T-helper 2 cell treated with Interferon-gamma antibody and Interleukin-4, amounts not matched to agents 5 μg/mL and 100 μg/mL, for 36 hours (primary cell): ENCODE measurements around the gene ATP6V0A4.
"Not testable (repeated sequence)": the region's sequence is repeated elsewhere in the genome, so short reads cannot be mapped to it uniquely, and the experiment has no call there.

ENCODE experiments used
- DNase-seq: peaks from one replicate; pipeline ENCODE4 v3.0.0; 2021; ENCODE audit warnings: low spot score
- H3K27ac Mint-ChIP-seq: one replicate; pipeline ENCODE4 v1.8.0; 2021; ENCODE audit warnings: mild to moderate bottlenecking, mixed read lengths
- H3K27me3 Mint-ChIP-seq: one replicate; pipeline ENCODE4 v1.8.0; 2021; ENCODE audit warnings: low read depth, mixed read lengths
- H3K36me3 Mint-ChIP-seq: one replicate; pipeline ENCODE4 v1.8.0; 2021; ENCODE audit warnings: low read depth, mixed read lengths
- H3K4me1 Mint-ChIP-seq: one replicate; pipeline ENCODE4 v1.8.0; 2021; ENCODE audit warnings: low read depth, mixed read lengths
- H3K4me3 Mint-ChIP-seq: one replicate; pipeline ENCODE4 v1.8.0; 2022; ENCODE audit warnings: mild to moderate bottlenecking, moderate library complexity, mixed read lengths
- H3K9me3 Mint-ChIP-seq: one replicate; pipeline ENCODE4 v1.8.0; 2021; ENCODE audit warnings: mixed read lengths

ATP6V0A4 gene

DNA sequence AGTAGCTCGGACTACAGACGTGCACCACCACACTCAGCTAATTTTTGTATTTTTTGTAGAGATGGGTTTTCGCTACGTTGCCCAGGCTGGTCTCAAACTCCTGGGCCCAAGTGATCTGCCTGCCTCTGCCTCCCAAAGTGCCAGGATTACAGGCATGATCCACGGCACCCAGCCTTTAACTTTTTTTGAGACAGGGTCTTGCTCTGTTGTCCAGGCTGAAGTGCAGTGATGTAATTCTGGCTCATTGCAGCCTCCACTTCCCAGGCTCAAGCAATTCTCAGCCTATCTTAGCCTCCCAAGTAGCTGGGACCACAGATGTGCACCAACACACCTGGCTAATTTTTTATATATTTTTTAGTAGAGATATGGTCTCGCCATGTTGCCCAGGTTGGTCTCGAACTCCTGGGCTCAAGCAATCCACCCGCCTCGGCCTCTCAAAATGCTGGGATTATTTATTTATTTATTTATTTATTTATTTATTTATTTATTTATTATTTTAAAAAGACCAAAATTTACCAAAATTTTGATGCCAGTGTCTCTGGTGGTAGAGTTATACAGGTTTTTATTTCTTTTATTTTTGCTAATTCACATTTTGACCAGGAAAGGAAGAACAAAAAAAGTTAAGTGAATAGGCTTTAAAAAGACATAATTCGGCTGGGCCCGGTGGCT, 25.0 kb upstream of the ATP6V0A4 start:
- Mint-ChIP-seq H3K4me3 (no peak overlapping the region), H3K9me3 (no peaks in the 10 kb centered on the region), H3K4me1 (peaks cover 11% of the 10 kb centered on the region), H3K27me3 (peaks cover 7% of the 10 kb centered on the region), H3K36me3 (no peaks in the 10 kb centered on the region), H3K27ac (no peak overlapping the region)
- DNase-seq = no peak

DNA sequence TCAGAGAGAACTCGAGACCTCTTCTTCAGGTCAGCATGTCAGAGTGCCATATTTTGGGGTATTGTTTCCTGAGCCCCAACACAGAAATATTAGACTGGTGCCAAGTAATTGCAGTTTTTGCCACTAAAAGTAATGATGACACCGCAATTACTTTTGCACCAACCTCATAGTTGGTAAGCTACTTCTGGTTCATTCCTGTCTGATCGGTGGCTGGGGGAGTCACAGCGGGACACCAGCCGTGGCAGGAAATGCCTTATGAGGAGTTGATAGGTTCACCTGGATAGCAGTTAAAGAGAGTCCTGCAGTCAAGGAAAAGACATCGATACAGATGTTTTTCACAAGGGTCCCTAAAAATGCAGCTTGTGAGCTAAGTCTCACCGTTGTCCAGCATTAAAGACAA, 23.9 kb upstream of the ATP6V0A4 start:
- peaks cover 2% of the 10 kb centered on the region for H3K27me3 Mint-ChIP-seq
- H3K36me3 Mint-ChIP-seq = peaks cover under 1% of the 10 kb centered on the region
- no peaks in the 10 kb centered on the region for H3K9me3 Mint-ChIP-seq
- no peak for DNase-seq
- peaks cover 12% of the 10 kb centered on the region for H3K4me1 Mint-ChIP-seq
- H3K4me3 Mint-ChIP-seq = no peak overlapping the region
- H3K27ac Mint-ChIP-seq = no peak overlapping the region

DNA sequence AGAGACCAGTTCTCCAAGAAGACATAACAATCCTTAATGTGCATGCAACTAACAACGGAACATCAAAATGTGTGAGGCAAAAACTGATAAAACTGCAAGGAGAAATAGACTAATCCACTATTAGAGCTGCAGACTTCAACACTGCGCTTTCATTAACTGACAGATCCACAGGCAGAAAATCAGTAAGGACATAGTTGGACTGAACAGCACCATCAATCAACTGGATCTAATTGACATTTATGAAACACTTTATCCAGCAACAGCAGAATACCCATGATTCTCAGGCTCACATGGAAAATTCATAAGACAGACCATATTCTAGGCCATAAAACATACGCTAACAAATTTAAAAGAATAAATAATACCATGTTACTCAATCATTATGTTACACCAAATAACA, 21.6 kb upstream of the ATP6V0A4 start:
- no peak for DNase-seq
- Mint-ChIP-seq H3K9me3 (no peaks in the 10 kb centered on the region), H3K27me3 (no peaks in the 10 kb centered on the region), H3K4me1 (peaks cover 13% of the 10 kb centered on the region), H3K27ac (no peak overlapping the region), H3K4me3 (no peak overlapping the region), H3K36me3 (peaks cover 3% of the 10 kb centered on the region)

DNA sequence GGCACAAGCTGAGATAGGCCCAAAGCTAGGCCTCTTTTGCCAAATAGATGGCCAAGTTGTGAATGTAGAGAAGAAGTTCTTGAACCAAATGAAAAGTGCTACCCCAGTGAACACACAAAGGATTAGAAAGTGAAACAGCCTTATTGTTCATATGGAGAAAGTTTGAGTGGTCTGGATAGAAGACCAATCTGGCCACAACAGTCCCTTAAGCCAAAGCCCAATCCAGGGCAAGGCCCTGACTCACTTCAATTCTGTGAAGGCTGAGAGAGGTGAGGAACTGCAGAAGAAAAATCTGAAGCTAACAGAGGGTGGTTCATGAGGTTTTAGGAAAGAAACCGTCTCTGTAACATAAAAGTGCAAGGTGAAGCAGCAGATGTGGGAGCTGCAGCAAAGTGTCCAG, 18.7 kb upstream of the ATP6V0A4 start:
- no peak overlapping the region for H3K27ac Mint-ChIP-seq
- DNase-seq = peak; percentile 12
- peaks cover 30% of the 10 kb centered on the region for H3K4me1 Mint-ChIP-seq
- no peaks in the 10 kb centered on the region for H3K27me3 Mint-ChIP-seq
- H3K4me3 Mint-ChIP-seq = no peak overlapping the region
- peaks cover 5% of the 10 kb centered on the region for H3K36me3 Mint-ChIP-seq
- no peaks in the 10 kb centered on the region for H3K9me3 Mint-ChIP-seq

DNA sequence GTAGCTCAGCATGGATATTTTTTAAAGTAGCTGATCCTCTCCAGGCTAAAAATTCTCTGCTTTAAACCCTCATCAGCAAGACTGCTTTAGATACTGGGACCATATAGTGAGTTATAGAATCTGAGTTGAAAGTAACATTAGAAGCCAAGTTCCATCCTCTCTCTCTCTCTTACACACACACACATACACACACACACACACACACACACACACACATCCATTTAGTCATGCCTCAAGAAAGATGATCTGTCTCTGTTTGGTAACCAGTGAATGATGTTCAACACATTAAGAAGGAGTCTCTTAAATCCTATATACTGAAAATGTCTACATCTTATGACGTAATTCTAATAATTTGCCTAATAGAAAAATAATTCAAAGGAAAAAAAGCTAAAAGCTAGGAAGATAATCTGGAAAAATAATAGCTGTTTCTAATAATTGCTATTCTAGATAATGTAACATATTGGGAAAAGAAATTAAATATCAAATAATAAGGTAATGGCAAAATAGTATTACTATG, 16.9 kb upstream of the ATP6V0A4 start:
- no peak for DNase-seq
- peak overlapping the region; percentile 3 for H3K4me3 Mint-ChIP-seq
- no peak overlapping the region for H3K27ac Mint-ChIP-seq
- H3K9me3 Mint-ChIP-seq = no peaks in the 10 kb centered on the region
- no peaks in the 10 kb centered on the region for H3K27me3 Mint-ChIP-seq
- peaks cover 30% of the 10 kb centered on the region for H3K4me1 Mint-ChIP-seq
- peaks cover 5% of the 10 kb centered on the region for H3K36me3 Mint-ChIP-seq

DNA sequence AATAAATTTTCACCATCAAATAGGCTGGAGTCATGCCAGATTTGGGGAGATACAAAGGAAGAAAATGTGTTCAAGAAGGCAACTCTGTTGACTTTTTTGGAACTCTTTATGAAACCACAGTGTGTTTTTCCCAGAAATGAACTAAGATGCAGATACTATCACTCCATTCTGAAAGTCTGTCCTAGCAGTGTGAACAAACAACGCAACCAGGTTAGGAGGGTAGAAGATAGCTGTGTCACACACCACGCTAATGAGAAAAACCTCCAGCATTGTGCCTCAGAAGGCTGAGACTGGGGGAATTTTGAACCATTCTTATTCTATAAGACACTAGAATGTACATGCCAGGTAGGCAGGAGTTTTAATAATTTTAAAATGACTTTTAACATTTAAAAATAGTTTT, 15.9 kb upstream of the ATP6V0A4 start:
- H3K27me3 Mint-ChIP-seq = no peaks in the 10 kb centered on the region
- H3K36me3 Mint-ChIP-seq = peaks cover 5% of the 10 kb centered on the region
- H3K4me1 Mint-ChIP-seq = peaks cover 30% of the 10 kb centered on the region
- peak overlapping the region; percentile 40 for H3K4me3 Mint-ChIP-seq
- H3K9me3 Mint-ChIP-seq = no peaks in the 10 kb centered on the region
- peak overlapping the region; percentile 60 for H3K27ac Mint-ChIP-seq
- peak; percentile 28 for DNase-seq

DNA sequence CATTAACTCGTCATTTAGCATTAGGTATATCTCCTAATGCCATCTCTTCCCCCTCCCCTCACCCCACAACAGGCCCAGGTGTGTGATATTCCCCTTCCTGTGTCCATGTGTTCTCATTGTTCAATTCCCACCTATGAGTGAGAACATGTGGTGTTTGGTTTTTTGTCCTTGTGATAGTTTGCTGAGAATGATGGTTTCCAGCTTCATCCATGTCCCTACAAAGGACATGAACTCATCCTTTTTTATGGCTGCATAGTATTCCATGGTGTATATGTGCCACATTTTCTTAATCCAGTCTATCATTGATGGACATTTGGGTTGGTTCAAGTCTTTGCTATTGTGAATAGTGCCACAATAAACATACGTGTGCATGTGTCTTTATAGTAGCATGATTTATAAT, 13.3 kb upstream of the ATP6V0A4 start:
- not testable (repeated sequence) for H3K9me3 Mint-ChIP-seq, H3K4me3 Mint-ChIP-seq, H3K27ac Mint-ChIP-seq, H3K27me3 Mint-ChIP-seq, DNase-seq, H3K36me3 Mint-ChIP-seq
- peaks cover 24% of the 10 kb centered on the region for H3K4me1 Mint-ChIP-seq

DNA sequence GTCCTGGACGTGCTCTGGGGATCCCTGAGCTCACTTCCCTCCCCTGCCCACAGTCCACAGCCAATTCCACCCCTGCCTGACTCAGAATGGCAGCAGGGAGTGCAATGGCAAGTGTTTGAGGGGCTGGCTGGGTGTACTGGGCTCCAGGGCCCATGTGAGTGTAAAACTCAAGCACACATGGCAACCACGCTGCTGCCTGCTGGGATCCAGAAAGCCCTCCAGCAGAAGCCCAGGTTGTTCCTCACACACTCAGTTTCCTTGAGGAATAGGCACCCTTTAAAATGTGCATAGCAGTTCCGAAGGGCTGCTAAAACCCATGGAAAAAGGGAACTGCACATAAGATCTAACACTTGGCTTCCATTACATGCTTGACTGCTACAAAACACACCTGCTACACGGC, 11.3 kb upstream of the ATP6V0A4 start:
- H3K9me3 Mint-ChIP-seq = peaks cover 5% of the 10 kb centered on the region
- H3K36me3 Mint-ChIP-seq = peaks cover 2% of the 10 kb centered on the region
- peaks cover 12% of the 10 kb centered on the region for H3K27me3 Mint-ChIP-seq
- peaks cover 21% of the 10 kb centered on the region for H3K4me1 Mint-ChIP-seq
- no peak overlapping the region for H3K27ac Mint-ChIP-seq
- DNase-seq = no peak
- no peak overlapping the region for H3K4me3 Mint-ChIP-seq

DNA sequence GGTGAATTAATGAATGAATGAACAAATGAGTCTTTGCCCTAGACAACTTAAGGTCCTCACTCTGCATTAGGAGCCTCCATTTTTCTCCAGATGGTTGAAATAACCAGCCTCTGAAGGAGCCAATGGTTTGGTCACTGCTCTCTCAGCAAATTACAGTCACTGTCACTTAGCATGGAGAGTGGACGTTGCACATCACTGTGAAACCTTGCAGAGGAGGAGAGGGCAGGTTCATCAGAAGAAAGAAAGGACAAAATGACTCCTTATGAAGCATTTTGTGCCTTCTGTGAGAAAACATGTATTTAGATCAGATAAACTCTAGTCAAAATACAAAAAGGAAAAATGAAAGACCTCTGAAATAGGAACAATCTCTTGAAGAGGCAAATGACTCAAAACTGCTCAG, 6.6 kb upstream of the ATP6V0A4 start:
- peaks cover 6% of the 10 kb centered on the region for H3K4me1 Mint-ChIP-seq
- peaks cover 5% of the 10 kb centered on the region for H3K9me3 Mint-ChIP-seq
- no peak overlapping the region for H3K4me3 Mint-ChIP-seq
- H3K27me3 Mint-ChIP-seq = peaks cover 18% of the 10 kb centered on the region
- no peaks in the 10 kb centered on the region for H3K36me3 Mint-ChIP-seq
- DNase-seq = no peak
- H3K27ac Mint-ChIP-seq = no peak overlapping the region

DNA sequence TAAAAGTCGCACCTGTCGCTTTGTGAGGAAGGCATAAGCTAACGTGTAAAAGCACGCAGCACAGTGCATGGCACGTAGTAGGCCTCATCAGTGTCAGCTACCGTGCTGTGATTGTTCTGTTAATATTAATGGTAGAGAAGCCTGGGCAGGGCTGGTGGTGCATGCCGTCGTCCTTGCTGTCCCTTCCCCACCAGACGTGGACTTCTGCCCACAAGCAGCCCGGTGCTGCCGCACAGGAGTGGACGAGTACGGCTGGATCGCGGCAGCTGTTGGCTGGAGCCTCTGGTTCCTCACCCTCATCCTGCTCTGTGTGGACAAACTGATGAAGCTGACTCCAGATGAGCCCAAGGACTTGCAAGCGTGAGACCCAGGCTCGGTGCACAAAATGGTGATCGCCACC, 4.7 kb upstream of the ATP6V0A4 start:
- Mint-ChIP-seq H3K4me3 (no peak overlapping the region), H3K27ac (no peak overlapping the region)

DNA sequence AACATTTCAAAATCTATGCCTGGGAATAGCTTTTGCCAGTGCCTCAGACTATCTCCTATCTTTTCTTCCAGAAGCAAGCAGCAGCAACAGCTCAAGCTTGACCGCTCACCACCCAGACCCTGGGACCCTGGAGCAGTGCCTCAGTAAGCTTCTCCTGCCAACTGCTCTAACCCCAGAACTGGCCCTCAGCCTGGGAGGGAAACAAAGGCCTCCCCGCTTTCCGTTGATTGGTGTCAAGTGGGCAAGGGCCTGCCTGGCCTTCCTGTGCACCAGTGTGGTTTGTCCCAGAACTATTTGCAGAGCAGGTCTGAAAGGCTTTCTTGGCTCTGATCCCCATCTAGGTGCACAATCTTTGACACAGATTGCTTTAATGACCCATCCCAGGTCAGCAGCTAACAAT, 3.3 kb upstream of the ATP6V0A4 start:
- Mint-ChIP-seq H3K9me3 (no peaks in the 10 kb centered on the region), H3K4me1 (peaks cover 6% of the 10 kb centered on the region), H3K4me3 (no peak overlapping the region), H3K36me3 (no peaks in the 10 kb centered on the region), H3K27me3 (peaks cover 30% of the 10 kb centered on the region), H3K27ac (no peak overlapping the region)
- DNase-seq = no peak

More for the DNA sequence above, 4.7 kb upstream of the ATP6V0A4 start:
- H3K36me3 Mint-ChIP-seq = no peaks in the 10 kb centered on the region
- DNase-seq = no peak
- no peaks in the 10 kb centered on the region for H3K9me3 Mint-ChIP-seq
- peaks cover 23% of the 10 kb centered on the region for H3K27me3 Mint-ChIP-seq
- peaks cover 6% of the 10 kb centered on the region for H3K4me1 Mint-ChIP-seq

DNA sequence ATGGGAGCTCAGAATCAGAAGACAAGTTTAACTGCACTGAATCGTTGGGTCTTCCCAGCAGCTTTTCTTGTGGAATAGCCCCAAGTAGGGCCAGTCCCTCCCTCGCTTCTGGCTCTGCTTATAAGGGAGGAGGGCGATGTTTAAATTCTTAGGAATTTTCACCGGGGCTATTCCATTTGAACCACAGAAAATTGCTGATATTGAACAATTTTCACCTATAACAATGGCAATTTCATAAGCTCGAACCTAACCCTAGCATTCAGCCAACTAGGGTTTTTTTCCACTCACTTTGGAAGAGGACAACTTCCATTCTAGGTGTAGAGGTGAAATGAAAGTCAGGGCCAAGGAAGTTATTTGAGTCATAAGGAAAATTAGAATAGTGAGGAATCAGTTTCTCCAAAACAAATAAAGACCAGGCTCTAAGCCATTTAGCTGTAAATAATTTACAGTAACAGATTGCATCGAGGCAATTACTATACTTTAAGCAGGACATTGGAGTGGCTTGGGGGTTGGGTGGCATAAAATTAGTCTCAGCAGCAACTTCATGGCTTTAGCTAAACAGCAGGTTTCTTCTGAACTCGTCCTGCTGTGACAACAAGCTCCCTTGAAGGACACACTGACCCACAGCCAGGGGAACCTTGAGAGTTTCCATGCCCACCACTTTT, 1.5 kb upstream of the ATP6V0A4 start:
- Mint-ChIP-seq H3K36me3 (no peaks in the 10 kb centered on the region), H3K4me3 (no peak overlapping the region), H3K27ac (no peak overlapping the region), H3K27me3 (peaks cover 21% of the 10 kb centered on the region), H3K9me3 (no peaks in the 10 kb centered on the region), H3K4me1 (no peaks in the 10 kb centered on the region)
- DNase-seq = no peak

DNA sequence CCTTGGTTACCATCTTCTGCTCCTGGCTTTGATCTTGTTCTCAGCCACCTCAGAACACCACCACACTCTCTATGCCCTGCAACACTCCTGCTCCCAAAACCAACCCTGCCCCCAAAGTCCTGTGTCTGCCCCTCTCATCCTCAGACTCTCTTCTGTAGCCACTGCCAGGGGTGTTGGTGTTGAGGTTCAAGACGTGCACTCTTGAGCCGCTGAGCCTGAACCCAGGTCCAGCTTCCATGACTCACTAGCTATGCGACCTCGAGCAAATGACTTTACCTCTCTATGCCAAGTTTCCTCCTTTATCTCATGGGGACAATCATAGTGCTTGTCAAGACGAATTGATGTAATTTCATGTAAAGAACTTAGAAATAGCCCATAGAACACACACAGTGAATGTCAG, 840 bp upstream of the ATP6V0A4 start:
- H3K36me3 Mint-ChIP-seq = no peaks in the 10 kb centered on the region
- no peak overlapping the region for H3K4me3 Mint-ChIP-seq
- peaks cover 15% of the 10 kb centered on the region for H3K27me3 Mint-ChIP-seq
- no peaks in the 10 kb centered on the region for H3K9me3 Mint-ChIP-seq
- H3K4me1 Mint-ChIP-seq = no peaks in the 10 kb centered on the region
- H3K27ac Mint-ChIP-seq = no peak overlapping the region
- DNase-seq = no peak

DNA sequence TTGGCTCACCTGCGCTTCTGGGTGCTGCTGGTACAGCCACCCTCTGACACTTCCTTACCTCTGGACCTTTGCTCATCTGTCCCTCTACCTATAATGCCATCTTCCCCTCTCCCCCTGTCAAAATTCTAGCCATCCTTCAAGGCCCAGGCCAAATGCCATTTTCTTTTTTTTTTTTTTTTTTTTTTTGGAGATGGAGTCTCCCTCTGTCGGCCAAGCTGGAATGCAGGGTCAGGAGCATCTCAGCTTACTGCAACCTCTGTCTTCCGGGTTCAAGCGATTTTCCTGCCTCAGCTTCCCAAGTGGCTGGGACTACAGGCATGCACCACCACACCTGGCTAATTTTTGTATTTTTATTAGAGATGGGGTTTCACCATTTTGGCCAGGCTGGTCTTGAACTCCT, 950 bp downstream of the ATP6V0A4 start:
- H3K4me1 Mint-ChIP-seq, DNase-seq, H3K4me3 Mint-ChIP-seq, H3K36me3 Mint-ChIP-seq, H3K27ac Mint-ChIP-seq, H3K9me3 Mint-ChIP-seq: not testable (repeated sequence)
- peaks cover 16% of the 10 kb centered on the region for H3K27me3 Mint-ChIP-seq
